SK-N-SH (cell line): ENCODE results near the gene PHLPP2. TPM values are rescaled to one million over a fixed set of nuclear protein-coding genes. Genes with fewer than 3 reads are reported as not detected.

ENCODE experiments used
- CTCF ChIA-PET: fragments of 300-600, 350-600 bp; formaldehyde crosslinking; extraction: SDS; loops from one replicate; lab custom pipeline; 2021; lab: Yijun Ruan, JAX
- POLR2A ChIA-PET: fragments of 350-600 bp; sonication (Branson Sonifier 250); formaldehyde crosslinking; extraction: SDS; loops from one replicate; lab custom pipeline; 2020; ENCODE audit warnings: antibody characterized with exemption, inconsistent platforms; lab: Yijun Ruan, JAX
- DNase-seq: peaks from one replicate; pipeline ENCODE4 v3.0.0; 2012
- H2AFZ ChIP-seq: fragments of 200-600 bp; sonication (generic); 2 replicates; pipeline ENCODE4 v1.8.1; 2016; ENCODE audit warnings: antibody characterized with exemption, mild to moderate bottlenecking, low read depth
- H3F3A ChIP-seq: fragments of 200-600 bp; sonication (generic); replicated peaks from 2 replicates; pipeline ENCODE3; 2016; ENCODE audit warnings: antibody characterized with exemption, mild to moderate bottlenecking; ENCODE audit not compliant: insufficient read depth
- H3K27ac ChIP-seq, 2 experiments: fragments of 200-500 bp in 1 of 2; fragments of 200-600 bp in 1 of 2; sonication (Bioruptor generic) in 1 of 2; sonication (generic), shearing (Covaris generic) in 1 of 2; 2 replicates each; pipeline versions ENCODE4 v1.5.1 to v1.6.1; 2014 to 2016; ENCODE audit warnings: low read depth in 2 of 2, inconsistent platforms in 1 of 2, low read length in 1 of 2, mild to moderate bottlenecking in 1 of 2, mixed read lengths in 1 of 2
- H3K27me3 ChIP-seq: fragments of 200-600 bp; sonication (generic), shearing (Covaris generic); 2 replicates; pipeline ENCODE4 v1.6.1; 2016; ENCODE audit warnings: mixed run types; ENCODE audit not compliant: insufficient read depth
- H3K36me3 ChIP-seq, 2 experiments: fragments of 200-500 bp in 1 of 2; fragments of 200-600 bp in 1 of 2; sonication (Bioruptor generic) in 1 of 2; sonication (generic) in 1 of 2; replicated peaks in 1 of 2; 2 replicates each; pipeline versions ENCODE3 to v1.5.1; 2014 to 2016; ENCODE audit warnings: low read length in 1 of 2, mild to moderate bottlenecking in 1 of 2; ENCODE audit not compliant: insufficient read depth in 2 of 2, control insufficient read depth in 1 of 2
- H3K4me1 ChIP-seq, 2 experiments: fragments of 200-500 bp in 1 of 2; fragments of 200-600 bp in 1 of 2; sonication (Bioruptor generic) in 1 of 2; sonication (generic), shearing (Covaris generic) in 1 of 2; 2 replicates each; pipeline versions ENCODE4 v1.5.1 to v1.6.1; 2014 to 2016; ENCODE audit warnings: low read depth in 1 of 2, low read length in 1 of 2, mixed run types in 1 of 2; ENCODE audit not compliant: insufficient read depth in 2 of 2, control insufficient read depth in 1 of 2
- H3K4me2 ChIP-seq: fragments of 200-600 bp; sonication (generic), shearing (Covaris generic); 2 replicates; pipeline ENCODE4 v1.6.1; 2017; ENCODE audit warnings: mixed run types
- H3K4me3 ChIP-seq, 2 experiments: fragments of 200-500 bp in 1 of 2; fragments of 200-600 bp in 1 of 2; sonication (Bioruptor generic) in 1 of 2; sonication (generic), shearing (Covaris generic) in 1 of 2; 2 replicates each; pipeline versions ENCODE4 v1.5.1 to v1.8.1; 2014 to 2016; ENCODE audit warnings: low read depth in 2 of 2, inconsistent platforms in 1 of 2, low read length in 1 of 2, mild to moderate bottlenecking in 1 of 2, mixed read lengths in 1 of 2, moderate library complexity in 1 of 2
- H3K79me2 ChIP-seq: fragments of 200-600 bp; sonication (generic); 2 replicates; pipeline ENCODE4 v1.8.1; 2017; ENCODE audit warnings: mild to moderate bottlenecking; ENCODE audit not compliant: insufficient read depth
- H3K9ac ChIP-seq: fragments of 200-600 bp; sonication (generic); 2 replicates; pipeline ENCODE4 v1.6.1; 2017; ENCODE audit warnings: mixed run types
- H3K9me2 ChIP-seq: fragments of 200-600 bp; sonication (generic); 2 replicates; pipeline ENCODE4 v1.6.1; 2017; ENCODE audit warnings: mixed run types
- H3K9me3 ChIP-seq: fragments of 200-600 bp; sonication (generic); 2 replicates; pipeline ENCODE4 v1.6.1; 2017; ENCODE audit warnings: mixed run types, mild to moderate bottlenecking, moderate library complexity
- H4K20me1 ChIP-seq: fragments of 200-600 bp; sonication (generic); 2 replicates; pipeline ENCODE4 v1.6.1; 2017; ENCODE audit warnings: mild to moderate bottlenecking, mixed run types; ENCODE audit not compliant: insufficient read depth
- FOSL2 ChIP-seq: IDR thresholded peaks from 2 replicates; pipeline ENCODE4 v1.4.0; 2012; ENCODE audit warnings: low read depth, mild to moderate bottlenecking, moderate library complexity, borderline replicate concordance
- FOXM1 ChIP-seq: IDR thresholded peaks from 2 replicates; pipeline ENCODE4 v1.4.0; 2012; ENCODE audit warnings: low read depth, mild to moderate bottlenecking
- GATA2 ChIP-seq: sonication (generic); formaldehyde crosslinking; IDR thresholded peaks from 2 replicates; pipeline ENCODE4 v1.5.0; 2020; ENCODE audit warnings: mild to moderate bottlenecking, missing genetic modification reagents
- JUND ChIP-seq: IDR thresholded peaks from 2 replicates; pipeline ENCODE4 v1.4.0; 2012
- MAX ChIP-seq: IDR thresholded peaks from 2 replicates; pipeline ENCODE4 v1.4.0; 2012; ENCODE audit warnings: low read depth
- MEF2A ChIP-seq: IDR thresholded peaks from 2 replicates; pipeline ENCODE4 v1.4.0; 2012; ENCODE audit warnings: low read depth, borderline replicate concordance
- MXI1 ChIP-seq: IDR thresholded peaks from 2 replicates; pipeline ENCODE4 v1.6.1; 2012; ENCODE audit warnings: mild to moderate bottlenecking, low read depth, low read length, improper control_type of control experiment
- NFIC ChIP-seq: IDR thresholded peaks from 2 replicates; pipeline ENCODE4 v1.4.0; 2012; ENCODE audit warnings: borderline replicate concordance
- NRF1 ChIP-seq: IDR thresholded peaks from 2 replicates; pipeline ENCODE4 v1.6.1; 2012; ENCODE audit warnings: low read depth, mild to moderate bottlenecking, low read length
- PBX3 ChIP-seq: IDR thresholded peaks from 2 replicates; pipeline ENCODE4; 2012
- RAD21 ChIP-seq: IDR thresholded peaks from 2 replicates; pipeline ENCODE4 v1.6.1; 2012; ENCODE audit warnings: mild to moderate bottlenecking, low read length
- REST ChIP-seq: IDR thresholded peaks from 2 replicates; pipeline ENCODE4 v1.6.1; 2012; ENCODE audit warnings: mild to moderate bottlenecking, low read depth, low read length, moderate library complexity
- SIN3A ChIP-seq: IDR thresholded peaks from 2 replicates; pipeline ENCODE4 v1.6.1; 2012; ENCODE audit warnings: low read depth, mild to moderate bottlenecking, low read length, moderate library complexity, borderline replicate concordance
- TAF1 ChIP-seq: IDR thresholded peaks from 2 replicates; pipeline ENCODE4 v1.6.1; 2012; ENCODE audit warnings: low read depth, mild to moderate bottlenecking, low read length, moderate library complexity, borderline replicate concordance
- TCF12 ChIP-seq: IDR thresholded peaks from 2 replicates; pipeline ENCODE4 v1.4.0; 2012
- TEAD4 ChIP-seq: IDR thresholded peaks from 2 replicates; pipeline ENCODE4 v1.4.0; 2012; ENCODE audit warnings: mild to moderate bottlenecking, borderline replicate concordance; ENCODE audit not compliant: insufficient read depth
- ZBTB33 ChIP-seq: IDR thresholded peaks from 2 replicates; pipeline ENCODE4 v1.4.0; 2012; ENCODE audit warnings: low read depth, borderline replicate concordance
- WGBS: methylation state at CpG from one replicate; pipeline ENCODE4 v1.1.6; 2017; ENCODE audit warnings: low lambda C conversion rate; 5-methylcytosine and 5-hydroxymethylcytosine counted together
- polyA plus RNA-seq, 3 experiments: library from polyadenylated mRNA; depleted of rRNA; stranded (reverse); fragments of >200 nt; gene quantifications; 2 replicates each; pipeline ENCODE4 v1.2.3, GENCODE V29; 2012

PHLPP2 gene
- polyA plus RNA-seq, 1 of the 3 experiments (the other 2 are of a cell fraction) = 5.5 TPM

GRCh38 chr16:71626018-71626857 is 98.3 kb downstream of the PHLPP2 start, which contains the start of gene MARVELD3:
TSS of gene MARVELD3 (plus strand) at chr16:71626184. CDS start at chr16:71626230, 46 bp downstream.
- Histone ChIP-seq H3K27ac (no peak within 1 kb of the TSS), H3K4me3 (peak within 1 kb of the TSS; percentile 49 to 50; a peak in 3 of 4 replicates), H3K9me2 (no peaks in the 10 kb centered on the region), H3K36me3 (no peaks in the 10 kb centered on the region), H3F3A (no peaks in the 10 kb centered on the region), H3K27me3 (peaks cover 6% of the 10 kb centered on the region), H3K9me3 (no peaks in the 10 kb centered on the region), H3K79me2 (no peaks in the 10 kb centered on the region), H2AFZ (peak within 1 kb of the TSS; percentile 81; the same call in 1 of the 2 replicates), H4K20me1 (no peaks in the 10 kb centered on the region), H3K4me1 (no peaks in the 10 kb centered on the region; a peak in 1 of 4 replicates), H3K9ac (no peak within 1 kb of the TSS), H3K4me2 (peak within 1 kb of the TSS; percentile 84)
- TF ChIP-seq TEAD4 (no peak), NRF1 (0 out of 2 replicates have a peak, but pooled peaks have one; percentile 25)
- POLR2A ChIA-PET = no interaction called here
- CTCF ChIA-PET = no interaction called here
- peak; percentile 69 for DNase-seq
- 2% methylated on average over 47 of the region's 98 CpGs for WGBS

GRCh38 chr16:71625113-71625850 is 99.2 kb downstream of the PHLPP2 start:
- Histone ChIP-seq H3K9ac (no peak overlapping the region), H3F3A (no peaks in the 10 kb centered on the region), H3K27ac (no peak overlapping the region), H3K79me2 (no peaks in the 10 kb centered on the region), H2AFZ (no peak overlapping the region), H3K4me1 (no peaks in the 10 kb centered on the region; a peak in 1 of 4 replicates), H3K9me3 (no peaks in the 10 kb centered on the region), H3K36me3 (no peaks in the 10 kb centered on the region), H3K4me2 (no peak overlapping the region), H3K27me3 (peaks cover 6% of the 10 kb centered on the region), H4K20me1 (no peaks in the 10 kb centered on the region), H3K4me3 (no peak overlapping the region), H3K9me2 (no peaks in the 10 kb centered on the region)
- POLR2A ChIA-PET = no interaction called here
- no peak for DNase-seq
- CTCF ChIA-PET = interaction anchor here (1.5 to 1.9 kb wide), 2 partner anchors 14 to 60 kb away, joined by 5 read pairs; no protein-coding TSS in a partner anchor
- WGBS = 69% methylated on average over 7 of the region's 7 CpGs
- TF ChIP-seq MXI1 (no peak), FOSL2 (no peak), NRF1 (no peak), NFIC (no peak), PBX3 (no peak), SIN3A (no peak), RAD21 (no peak), TCF12 (no peak), GATA2 (CRISPR knock-in tag) (no peak), MAX (no peak), JUND (no peak), ZBTB33 (no peak), REST (no peak), MEF2A (no peak), FOXM1 (no peak), TAF1 (no peak)
